Measurements from ENCODE around the gene MALSU1. TPM values are rescaled to one million over a fixed set of nuclear protein-coding genes. Genes with fewer than 3 reads are reported as not detected.

The MALSU1 gene
- total and polyA plus RNA-seq, 2 of the 13 experiments (the other 11 are each of a cell fraction or from before 2014, with no cell fraction given), result 72.0 to 141 TPM

- TF ChIP-seq IKZF5 (CRISPR knock-in tag; IDR thresholded peaks at IDR 0.05) (peak; percentile 55; the same call in 1 of the 2 replicates), ZBTB7A (CRISPR knock-in tag; IDR thresholded peaks at IDR 0.05) (peak; percentile 21; the same call in 1 of the 2 replicates), ZNF724P (CRISPR knock-in tag; IDR thresholded peaks at IDR 0.05; ENCODE audit: borderline replicate concordance) (peak; percentile 82; the same call in 1 of the 2 replicates), ZNF256 (CRISPR knock-in tag; conservative IDR thresholded peaks at IDR 0.05) (no peak), DNMT3B (CRISPR knock-in tag; conservative IDR thresholded peaks at IDR 0.05) (0 out of 2 replicates have a peak, but pooled peaks have one; percentile 53), GATAD1 (CRISPR knock-in tag; IDR thresholded peaks at IDR 0.05) (peak; percentile 92), ESRRA (CRISPR knock-in tag; IDR thresholded peaks at IDR 0.05; ENCODE audit: low read depth) (peak; percentile 50; the same call in 1 of the 2 replicates), RELA (CRISPR knock-in tag; IDR thresholded peaks at IDR 0.05) (no peak; the same call in 1 of the 2 replicates), ZNF138 (CRISPR knock-in tag; IDR thresholded peaks at IDR 0.05; ENCODE audit: low read depth) (peak; percentile 98), CREM (IDR thresholded peaks at IDR 0.05) (peak; percentile 88), CREM (CRISPR knock-in tag; IDR thresholded peaks at IDR 0.05) (peak; percentile 53; the same call in 1 of the 2 replicates), SP140L (CRISPR knock-in tag; IDR thresholded peaks at IDR 0.05; ENCODE audit: borderline replicate concordance) (no peak), ZMYM4 (CRISPR knock-in tag; IDR thresholded peaks at IDR 0.05) (peak; percentile 67; the same call in 1 of the 2 replicates), RXRB (CRISPR knock-in tag; IDR thresholded peaks at IDR 0.05; ENCODE audit: borderline replicate concordance) (peak; percentile 51; the same call in 1 of the 2 replicates), CENPT (CRISPR knock-in tag; IDR thresholded peaks at IDR 0.05; ENCODE audit: low read depth) (0 out of 2 replicates have a peak, but pooled peaks have one; percentile 23), HOXD1 (CRISPR knock-in tag; IDR thresholded peaks at IDR 0.05) (0 out of 2 replicates have a peak, but pooled peaks have one; percentile 17), RORA (CRISPR knock-in tag; IDR thresholded peaks at IDR 0.05) (no peak), MYC (CRISPR knock-in tag; IDR thresholded peaks at IDR 0.05; ENCODE audit: borderline replicate concordance) (peak; percentile 83), ZNF558 (CRISPR knock-in tag; IDR thresholded peaks at IDR 0.05; ENCODE audit: borderline replicate concordance) (peak; percentile 68; the same call in 1 of the 2 replicates), SNRNP70 (IDR thresholded peaks at IDR 0.05; ENCODE audit: low read depth, low read length) (no peak), ZNF563 (CRISPR knock-in tag; IDR thresholded peaks at IDR 0.05) (peak; percentile 75; the same call in 1 of the 2 replicates), ZNF547 (CRISPR knock-in tag; IDR thresholded peaks at IDR 0.05) (peak; percentile 87; the same call in 1 of the 2 replicates), ZKSCAN1 (IDR thresholded peaks at IDR 0.05; ENCODE audit: low read length) (no peak), ZNF777 (CRISPR knock-in tag; IDR thresholded peaks at IDR 0.05) (peak; percentile 53; the same call in 1 of the 2 replicates), ZNF276 (CRISPR knock-in tag; IDR thresholded peaks at IDR 0.05; ENCODE audit: low read depth) (0 out of 2 replicates have a peak, but pooled peaks have one; percentile 50), RFXANK (CRISPR knock-in tag; IDR thresholded peaks at IDR 0.05) (no peak), FOXA1 (IDR thresholded peaks at IDR 0.05) (no peak), FOXA1 (CRISPR knock-in tag; IDR thresholded peaks at IDR 0.05) (peak; percentile 5; the same call in 1 of the 2 replicates)
- TF ChIP-seq, protein P1, sequence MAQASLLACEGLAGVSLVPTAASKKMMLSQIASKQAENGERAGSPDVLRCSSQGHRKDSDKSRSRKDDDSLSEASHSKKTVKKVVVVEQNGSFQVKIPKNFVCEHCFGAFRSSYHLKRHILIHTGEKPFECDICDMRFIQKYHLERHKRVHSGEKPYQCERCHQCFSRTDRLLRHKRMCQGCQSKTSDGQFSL (CRISPR knock-in tag; IDR thresholded peaks at IDR 0.05), result no peak
Measured at GRCh38 chr7:23298885-23299769, at the start of gene MALSU1 (continued).
